Suprapubic skin (tissue), 4 donors: ENCODE measurements around the gene CYP19A1. TPM values are rescaled to one million over a fixed set of nuclear protein-coding genes. Genes with fewer than 3 reads are reported as not detected.
A peak's percentile ranks its signal among the peaks of the same experiment; 100 is the strongest.

Source experiments
- DNase-seq, 2 donors: peaks; one replicate each; pipeline ENCODE4 v3.0.0-alpha.2; 2019; ENCODE audit warnings: low spot score in 2 of 2
- H3K27ac ChIP-seq: fragments of 200-600 bp; sonication (generic); one replicate; pipeline ENCODE4 v1.5.1; 2019
- H3K27me3 ChIP-seq: fragments of 200-600 bp; sonication (generic); one replicate; pipeline ENCODE4 v1.5.1; 2019
- H3K36me3 ChIP-seq: fragments of 200-600 bp; sonication (generic); one replicate; pipeline ENCODE4 v1.5.1; 2019
- H3K4me1 ChIP-seq: fragments of 200-600 bp; sonication (generic); one replicate; pipeline ENCODE4 v1.5.1; 2019
- H3K4me3 ChIP-seq: fragments of 200-600 bp; sonication (generic); one replicate; pipeline ENCODE4 v1.5.1; 2019; ENCODE audit warnings: mild to moderate bottlenecking
- H3K9me3 ChIP-seq: fragments of 200-600 bp; sonication (generic); one replicate; pipeline ENCODE4 v1.5.1; 2019
- CTCF ChIP-seq, 2 donors: fragments of 200-600 bp in 1 of 2; fragments of 450-650 bp in 1 of 2; sonication (generic) in 1 of 2; IDR thresholded peaks; one replicate each; pipeline ENCODE4 v1.5.1; 2016 to 2019; ENCODE audit warnings: antibody characterized with exemption in 2 of 2, mild to moderate bottlenecking in 1 of 2, moderate library complexity in 1 of 2
- EP300 ChIP-seq: sonication (generic); formaldehyde crosslinking; IDR thresholded peaks from one replicate; pipeline ENCODE4 v1.6.1; 2017; ENCODE audit warnings: antibody characterized with exemption
- POLR2A ChIP-seq, 2 donors: fragments of 450-650 bp; IDR thresholded peaks; one replicate each; pipeline ENCODE4 v1.6.1; 2017; ENCODE audit warnings: antibody characterized with exemption in 2 of 2, mild to moderate bottlenecking in 2 of 2, moderate library complexity in 2 of 2
- POLR2AphosphoS5 ChIP-seq, 3 donors: sonication (generic); formaldehyde crosslinking; IDR thresholded peaks; one replicate each; pipeline ENCODE4 v1.6.1; 2017; ENCODE audit warnings: antibody characterized with exemption in 3 of 3
- WGBS: methylation state at CpG from one replicate; pipeline ENCODE4 v1.1.5; 2018; 5-methylcytosine and 5-hydroxymethylcytosine counted together
- total RNA-seq, 4 donors: library from RNA; depleted of rRNA; stranded (reverse); fragments of >200 nt; gene quantifications; one replicate each; pipeline ENCODE4 v1.1.0, GENCODE V29; 2016

CYP19A1 gene
- total RNA-seq, 4 donors from 2014 or later = 2.7 to 6.8 (median 5.6) TPM

DNA sequence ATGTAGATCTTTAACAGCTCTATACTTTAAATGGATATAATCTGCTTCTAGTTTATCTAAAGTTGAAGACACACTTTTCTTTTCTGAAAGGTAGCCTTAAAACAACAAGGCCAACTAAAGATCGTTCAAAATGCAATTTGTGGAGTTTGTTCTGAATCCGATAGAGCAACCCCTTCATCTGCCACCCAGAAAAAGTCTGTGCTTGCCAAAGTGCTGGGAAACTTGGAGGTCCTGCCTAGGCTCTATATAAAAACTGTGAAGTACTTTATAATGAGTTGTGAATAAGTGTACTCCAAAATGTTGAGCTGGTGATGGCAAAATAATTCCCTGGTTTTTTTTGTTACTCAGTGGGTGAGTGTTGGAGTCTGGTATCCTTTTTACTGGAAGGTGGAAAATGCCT lies 15.6 kb upstream of the CYP19A1 start:
- H3K27me3 ChIP-seq = no peaks in the 10 kb centered on the region
- DNase-seq = no peak
- H3K4me1 ChIP-seq = peaks cover 3% of the 10 kb centered on the region
- WGBS = 73% methylated on average over 2 of the region's 2 CpGs
- no peak overlapping the region for H3K4me3 ChIP-seq
- H3K27ac ChIP-seq = no peak overlapping the region
- H3K36me3 ChIP-seq = no peaks in the 10 kb centered on the region
- TF ChIP-seq POLR2A (IDR thresholded peaks at IDR 0.05) = no peak
- no peak for TF ChIP-seq POLR2AphosphoS5 (IDR thresholded peaks at IDR 0.05)
- TF ChIP-seq CTCF (IDR thresholded peaks at IDR 0.05) = no peak
- TF ChIP-seq EP300 = no peak
- no peaks in the 10 kb centered on the region for H3K9me3 ChIP-seq

- Histone ChIP-seq H3K27ac (no peak overlapping the region), H3K4me1 (peaks cover 10% of the 10 kb centered on the region), H3K4me3 (no peak overlapping the region), H3K27me3 (no peaks in the 10 kb centered on the region), H3K36me3 (no peaks in the 10 kb centered on the region), H3K9me3 (no peaks in the 10 kb centered on the region)
- no peak for TF ChIP-seq POLR2AphosphoS5 (IDR thresholded peaks at IDR 0.05)
- TF ChIP-seq CTCF (IDR thresholded peaks at IDR 0.05) = no peak
- TF ChIP-seq POLR2A (IDR thresholded peaks at IDR 0.05) = no peak
- WGBS = 87% methylated on average over 3 of the region's 3 CpGs
- no peak for DNase-seq
These were observed 12.3 kb upstream of the CYP19A1 start for GRCh38 chr15:51350723-51351122.

- Histone ChIP-seq H3K27me3 (no peaks in the 10 kb centered on the region), H3K4me3 (no peak overlapping the region), H3K27ac (peak overlapping the region; percentile 66), H3K4me1 (peaks cover 10% of the 10 kb centered on the region), H3K9me3 (no peaks in the 10 kb centered on the region), H3K36me3 (no peaks in the 10 kb centered on the region)
- no peak for DNase-seq
- no peak for TF ChIP-seq EP300
- no peak for TF ChIP-seq POLR2A (IDR thresholded peaks at IDR 0.05)
- TF ChIP-seq POLR2AphosphoS5 (IDR thresholded peaks at IDR 0.05) = no peak
- TF ChIP-seq CTCF (IDR thresholded peaks at IDR 0.05) = no peak
- 31% methylated on average over 4 of the region's 4 CpGs for WGBS
These were observed 10.9 kb upstream of the CYP19A1 start for GRCh38 chr15:51349156-51349844.

DNA sequence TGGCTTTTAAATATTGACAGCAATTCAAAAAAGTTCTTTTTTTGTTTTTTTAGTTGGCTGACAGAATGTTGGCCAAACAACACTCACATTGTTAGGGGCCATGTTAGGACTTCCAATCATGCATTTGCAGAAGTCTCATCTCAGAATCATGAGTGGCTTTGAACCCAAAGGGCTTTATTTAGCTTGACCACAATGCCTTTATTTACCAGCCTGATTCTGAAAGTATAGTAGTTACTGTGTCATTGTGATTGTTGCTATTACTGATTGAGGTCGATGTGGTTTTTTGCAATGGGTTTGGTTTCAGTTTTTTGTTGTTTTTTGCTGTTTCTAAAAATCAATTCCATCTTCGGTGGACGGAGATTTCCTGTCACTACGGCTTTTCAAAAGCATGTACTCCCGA lies 10.3 kb upstream of the CYP19A1 start:
- no peak overlapping the region for H3K4me3 ChIP-seq
- 41% methylated on average over 5 of the region's 5 CpGs for WGBS

DNA sequence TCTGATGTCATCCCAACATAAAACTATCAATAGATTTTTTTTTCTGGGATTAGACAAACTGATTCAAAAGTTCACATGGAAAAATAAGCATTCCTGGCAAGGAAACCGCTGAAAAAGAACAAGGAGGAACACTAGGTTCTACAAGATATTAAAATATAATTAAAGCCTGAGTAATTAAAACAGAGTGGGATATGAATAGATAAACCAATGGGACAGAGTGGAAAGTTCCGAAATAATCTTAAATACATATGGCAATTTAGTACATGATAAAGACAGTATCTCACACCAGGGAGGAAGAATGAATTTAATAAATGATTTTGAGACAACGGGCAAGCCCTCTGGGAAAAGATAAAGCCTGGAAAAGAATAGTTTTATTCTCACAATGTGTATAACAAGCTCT lies 7.7 kb upstream of the CYP19A1 start:
- 60% methylated on average over 3 of the region's 3 CpGs for WGBS
- no peak for DNase-seq
- Histone ChIP-seq H3K9me3 (no peaks in the 10 kb centered on the region), H3K27me3 (peaks cover 8% of the 10 kb centered on the region), H3K4me3 (no peak overlapping the region), H3K36me3 (no peaks in the 10 kb centered on the region), H3K4me1 (peaks cover 25% of the 10 kb centered on the region), H3K27ac (peak overlapping the region; percentile 57)
- no peak for TF ChIP-seq POLR2AphosphoS5 (IDR thresholded peaks at IDR 0.05)
- no peak for TF ChIP-seq CTCF (IDR thresholded peaks at IDR 0.05)
- TF ChIP-seq POLR2A (IDR thresholded peaks at IDR 0.05) = no peak
- TF ChIP-seq EP300 = no peak

More for the DNA sequence above, 10.3 kb upstream of the CYP19A1 start:
- DNase-seq = no peak
- no peaks in the 10 kb centered on the region for H3K27me3 ChIP-seq
- TF ChIP-seq POLR2A (IDR thresholded peaks at IDR 0.05) (no peak), EP300 (no peak), CTCF (IDR thresholded peaks at IDR 0.05) (no peak), POLR2AphosphoS5 (IDR thresholded peaks at IDR 0.05) (no peak)
- no peaks in the 10 kb centered on the region for H3K36me3 ChIP-seq
- H3K27ac ChIP-seq = peak overlapping the region; percentile 66
- no peaks in the 10 kb centered on the region for H3K9me3 ChIP-seq
- H3K4me1 ChIP-seq = peaks cover 10% of the 10 kb centered on the region
